A673 (cell line): Measurements from ENCODE around the gene ABCC9.

Experiments used
- EZH2 ChIP-seq: fragments of 200-600 bp; sonication (generic); IDR thresholded peaks from 2 replicates; pipeline ENCODE4 v1.6.1; 2017; ENCODE audit warnings: borderline replicate concordance, low read depth, mild to moderate bottlenecking, mixed read lengths, antibody characterized with exemption, low read length; ENCODE audit not compliant: poor library complexity, severe bottlenecking
- TF ChIP-seq, protein P1 (sequence below): fragments of 300-800, 200-600 bp; sonication (generic); conservative IDR thresholded peaks from 2 replicates; pipeline ENCODE4 v1.5.1; 2017; ENCODE audit warnings: low read depth, mild to moderate bottlenecking, antibody characterized with exemption, low read length, moderate library complexity, mixed read lengths

DNA sequence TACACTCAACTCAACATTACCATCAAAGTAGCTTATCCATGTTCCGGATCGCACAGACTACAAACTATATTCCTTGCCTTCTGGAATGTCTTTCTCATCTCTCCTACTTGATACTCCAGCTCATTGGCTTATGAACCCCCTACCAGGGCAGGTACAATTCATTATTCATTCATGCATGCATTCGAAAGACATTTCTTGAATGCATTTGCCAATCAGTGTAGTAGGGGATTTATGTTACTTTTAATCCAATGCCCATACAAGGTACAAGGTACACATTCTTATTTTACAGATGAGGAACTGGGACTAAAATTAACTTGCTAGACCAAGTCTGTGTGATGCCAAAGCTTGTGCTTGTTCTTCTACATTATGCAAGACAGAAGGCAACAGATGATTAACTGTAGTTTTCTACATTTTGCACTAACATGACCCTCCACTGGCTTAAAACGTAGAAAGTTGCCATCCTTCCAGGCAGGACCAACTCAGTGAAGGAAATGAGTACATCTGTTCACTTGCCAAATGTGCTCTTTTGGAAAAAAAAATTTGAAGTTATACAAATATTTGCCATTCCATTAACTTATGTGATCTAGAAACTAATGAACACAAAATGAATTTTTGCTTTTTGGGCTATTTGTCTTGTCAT is 113.0 kb downstream of the ABCC9 start:
- TF ChIP-seq, protein P1, sequence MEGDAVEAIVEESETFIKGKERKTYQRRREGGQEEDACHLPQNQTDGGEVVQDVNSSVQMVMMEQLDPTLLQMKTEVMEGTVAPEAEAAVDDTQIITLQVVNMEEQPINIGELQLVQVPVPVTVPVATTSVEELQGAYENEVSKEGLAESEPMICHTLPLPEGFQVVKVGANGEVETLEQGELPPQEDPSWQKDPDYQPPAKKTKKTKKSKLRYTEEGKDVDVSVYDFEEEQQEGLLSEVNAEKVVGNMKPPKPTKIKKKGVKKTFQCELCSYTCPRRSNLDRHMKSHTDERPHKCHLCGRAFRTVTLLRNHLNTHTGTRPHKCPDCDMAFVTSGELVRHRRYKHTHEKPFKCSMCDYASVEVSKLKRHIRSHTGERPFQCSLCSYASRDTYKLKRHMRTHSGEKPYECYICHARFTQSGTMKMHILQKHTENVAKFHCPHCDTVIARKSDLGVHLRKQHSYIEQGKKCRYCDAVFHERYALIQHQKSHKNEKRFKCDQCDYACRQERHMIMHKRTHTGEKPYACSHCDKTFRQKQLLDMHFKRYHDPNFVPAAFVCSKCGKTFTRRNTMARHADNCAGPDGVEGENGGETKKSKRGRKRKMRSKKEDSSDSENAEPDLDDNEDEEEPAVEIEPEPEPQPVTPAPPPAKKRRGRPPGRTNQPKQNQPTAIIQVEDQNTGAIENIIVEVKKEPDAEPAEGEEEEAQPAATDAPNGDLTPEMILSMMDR = no peak
- TF ChIP-seq EZH2 = no peak
